ENCODE measurements around the gene SMG6. TPM values are rescaled to one million over a fixed set of nuclear protein-coding genes. Genes with fewer than 3 reads are reported as not detected.

SMG6 gene
- total and polyA plus RNA-seq, 2 of the 13 experiments (the other 11 are each of a cell fraction or from before 2014, with no cell fraction given), result 4.6 to 14.6 TPM

DNA sequence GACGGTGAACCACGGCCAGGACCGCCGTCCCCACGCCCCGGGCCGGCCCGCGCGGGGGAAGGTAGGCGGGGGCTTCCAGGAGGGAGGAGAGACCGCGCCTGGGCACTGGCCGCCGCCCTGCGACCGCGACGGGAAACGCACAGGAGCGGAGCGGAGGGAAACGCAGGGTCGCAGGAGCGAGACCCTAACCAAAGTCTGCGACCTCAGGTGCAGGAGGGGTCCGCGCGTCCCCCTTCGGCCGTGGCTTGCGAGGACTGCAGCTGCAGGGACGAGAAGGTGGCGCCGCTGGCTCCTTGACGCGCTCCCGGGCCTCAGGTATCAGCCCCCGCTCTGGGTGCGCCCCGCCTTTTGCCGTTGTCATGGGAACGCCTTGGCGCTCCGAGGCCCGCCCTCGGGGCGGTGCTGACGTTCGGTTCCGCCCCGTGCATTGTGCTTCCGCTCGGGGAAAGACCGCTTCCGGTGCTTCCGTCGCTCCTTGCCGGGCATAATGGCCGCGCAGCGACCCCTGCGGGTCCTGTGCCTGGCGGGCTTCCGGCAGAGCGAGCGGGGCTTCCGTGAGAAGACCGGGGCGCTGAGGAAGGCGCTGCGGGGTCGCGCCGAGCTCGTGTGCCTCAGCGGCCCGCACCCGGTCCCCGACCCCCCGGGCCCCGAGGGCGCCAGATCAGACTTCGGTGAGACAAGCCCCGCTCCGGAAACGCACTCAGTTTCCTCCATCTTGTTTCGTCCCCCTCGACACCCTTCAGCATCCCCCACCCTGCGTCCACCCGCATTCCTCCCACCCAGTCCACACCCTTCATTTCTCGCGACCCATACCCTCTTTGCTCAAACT, 261.8 kb downstream of the SMG6 start, which contains the start of gene OVCA2 (continued):
- TF ChIP-seq THAP7 (CRISPR knock-in tag; IDR thresholded peaks at IDR 0.05), result no peak
- TF ChIP-seq SYNCRIP (IDR thresholded peaks at IDR 0.05; ENCODE audit: insufficient read depth, low read depth, low read length), result no peak
- TF ChIP-seq ZSCAN25 (CRISPR knock-in tag; IDR thresholded peaks at IDR 0.05), result 0 out of 2 replicates have a peak, but pooled peaks have one; percentile 23
- no peak for TF ChIP-seq SRSF4 (IDR thresholded peaks at IDR 0.05; ENCODE audit: low read depth, low read length, poor library complexity, severe bottlenecking)
- TF ChIP-seq ZNF567 (CRISPR knock-in tag; IDR thresholded peaks at IDR 0.05; ENCODE audit: borderline replicate concordance), result no peak; the same call in 1 of the 2 replicates
- no peak for TF ChIP-seq RBAK (CRISPR knock-in tag; IDR thresholded peaks at IDR 0.05)
- no peak for TF ChIP-seq ZNF572 (CRISPR knock-in tag; IDR thresholded peaks at IDR 0.05)
- no peak for TF ChIP-seq NFE2L1 (CRISPR knock-in tag; IDR thresholded peaks at IDR 0.05; ENCODE audit: borderline replicate concordance)
- TF ChIP-seq KLF6 (CRISPR knock-in tag; IDR thresholded peaks at IDR 0.05), result peak; percentile 86; the same call in 1 of the 2 replicates
- no peak for TF ChIP-seq SIX4 (CRISPR knock-in tag; IDR thresholded peaks at IDR 0.05)
- no peak for TF ChIP-seq MTF1 (CRISPR knock-in tag; IDR thresholded peaks at IDR 0.05)
- no peak for TF ChIP-seq RNF219 (CRISPR knock-in tag; IDR thresholded peaks at IDR 0.05)
- no peak for TF ChIP-seq ZSCAN29 (CRISPR knock-in tag; conservative IDR thresholded peaks at IDR 0.05)
- TF ChIP-seq ZNF260 (CRISPR knock-in tag; IDR thresholded peaks at IDR 0.05; ENCODE audit: borderline replicate concordance, low read depth), result no peak
- TF ChIP-seq ZNF607 (CRISPR knock-in tag; IDR thresholded peaks at IDR 0.05; ENCODE audit: borderline replicate concordance), result no peak; the same call in 1 of the 2 replicates
- TF ChIP-seq, protein P1, sequence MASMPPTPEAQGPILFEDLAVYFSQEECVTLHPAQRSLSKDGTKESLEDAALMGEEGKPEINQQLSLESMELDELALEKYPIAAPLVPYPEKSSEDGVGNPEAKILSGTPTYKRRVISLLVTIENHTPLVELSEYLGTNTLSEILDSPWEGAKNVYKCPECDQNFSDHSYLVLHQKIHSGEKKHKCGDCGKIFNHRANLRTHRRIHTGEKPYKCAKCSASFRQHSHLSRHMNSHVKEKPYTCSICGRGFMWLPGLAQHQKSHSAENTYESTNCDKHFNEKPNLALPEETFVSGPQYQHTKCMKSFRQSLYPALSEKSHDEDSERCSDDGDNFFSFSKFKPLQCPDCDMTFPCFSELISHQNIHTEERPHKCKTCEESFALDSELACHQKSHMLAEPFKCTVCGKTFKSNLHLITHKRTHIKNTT (CRISPR knock-in tag; IDR thresholded peaks at IDR 0.05), result no peak
- TF ChIP-seq DPF2 (CRISPR knock-in tag; IDR thresholded peaks at IDR 0.05; ENCODE audit: borderline replicate concordance, low read depth), result no peak
- TF ChIP-seq, protein P2, sequence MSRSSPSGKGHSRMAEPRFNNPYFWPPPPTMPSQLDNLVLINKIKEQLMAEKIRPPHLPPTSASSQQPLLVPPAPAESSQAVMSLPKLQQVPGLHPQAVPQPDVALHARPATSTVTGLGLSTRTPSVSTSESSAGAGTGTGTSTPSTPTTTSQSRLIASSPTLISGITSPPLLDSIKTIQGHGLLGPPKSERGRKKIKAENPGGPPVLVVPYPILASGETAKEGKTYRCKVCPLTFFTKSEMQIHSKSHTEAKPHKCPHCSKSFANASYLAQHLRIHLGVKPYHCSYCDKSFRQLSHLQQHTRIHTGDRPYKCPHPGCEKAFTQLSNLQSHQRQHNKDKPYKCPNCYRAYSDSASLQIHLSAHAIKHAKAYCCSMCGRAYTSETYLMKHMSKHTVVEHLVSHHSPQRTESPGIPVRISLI (CRISPR knock-in tag; IDR thresholded peaks at IDR 0.05; ENCODE audit: borderline replicate concordance), result no peak
- TF ChIP-seq, protein P3, sequence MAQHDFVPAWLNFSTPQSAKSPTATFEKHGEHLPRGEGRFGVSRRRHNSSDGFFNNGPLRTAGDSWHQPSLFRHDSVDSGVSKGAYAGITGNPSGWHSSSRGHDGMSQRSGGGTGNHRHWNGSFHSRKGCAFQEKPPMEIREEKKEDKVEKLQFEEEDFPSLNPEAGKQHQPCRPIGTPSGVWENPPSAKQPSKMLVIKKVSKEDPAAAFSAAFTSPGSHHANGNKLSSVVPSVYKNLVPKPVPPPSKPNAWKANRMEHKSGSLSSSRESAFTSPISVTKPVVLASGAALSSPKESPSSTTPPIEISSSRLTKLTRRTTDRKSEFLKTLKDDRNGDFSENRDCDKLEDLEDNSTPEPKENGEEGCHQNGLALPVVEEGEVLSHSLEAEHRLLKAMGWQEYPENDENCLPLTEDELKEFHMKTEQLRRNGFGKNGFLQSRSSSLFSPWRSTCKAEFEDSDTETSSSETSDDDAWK (CRISPR knock-in tag; IDR thresholded peaks at IDR 0.05), result no peak
- TF ChIP-seq HIVEP1 (CRISPR knock-in tag; IDR thresholded peaks at IDR 0.05), result peak; percentile 57; the same call in 1 of the 2 replicates
- TF ChIP-seq ZNF660 (CRISPR knock-in tag; IDR thresholded peaks at IDR 0.05; ENCODE audit: borderline replicate concordance, low read depth), result no peak
- no peak for TF ChIP-seq TBL1XR1 (IDR thresholded peaks at IDR 0.05; ENCODE audit: borderline replicate concordance, low read length, partially characterized antibody)
- peak; percentile 91 for TF ChIP-seq BRD4 (CRISPR knock-in tag; IDR thresholded peaks at IDR 0.05)

Data from HepG2 (cell line).